HepG2 (cell line): ENCODE results near the gene RASGRP2.

Source experiments
- CTCF ChIP-seq: sonication (generic); formaldehyde crosslinking; IDR thresholded peaks from 2 replicates; pipeline ENCODE4 v1.5.0; 2020; ENCODE audit warnings: mild to moderate bottlenecking, missing genetic modification reagents, moderate library complexity
- POLR2A ChIP-seq, 2 experiments: IDR thresholded peaks; 2 replicates each; pipeline ENCODE4 v1.6.1; 2011; ENCODE audit warnings: low read depth in 2 of 2, low read length in 2 of 2, mild to moderate bottlenecking in 1 of 2, moderate library complexity in 1 of 2; ENCODE audit not compliant: insufficient read depth in 1 of 2
- REST ChIP-seq, 2 experiments: IDR thresholded peaks; 2 replicates each; pipeline ENCODE4 v1.6.1; 2011 to 2012; ENCODE audit warnings: low read length in 2 of 2, borderline replicate concordance in 1 of 2, low read depth in 1 of 2, mild to moderate bottlenecking in 1 of 2, moderate library complexity in 1 of 2
- TFDP2 ChIP-seq: sonication (generic); formaldehyde crosslinking; IDR thresholded peaks from 2 replicates; pipeline ENCODE4 v1.4.0; 2020; ENCODE audit warnings: missing genetic modification reagents
- ZNF501 ChIP-seq: sonication (generic); formaldehyde crosslinking; IDR thresholded peaks from 2 replicates; pipeline ENCODE4 v1.5.1; 2020; ENCODE audit warnings: mild to moderate bottlenecking, moderate library complexity, missing genetic modification reagents

GRCh38 chr11:64679846-64680245, 64.1 kb downstream of the RASGRP2 start:
- TF ChIP-seq TFDP2 (CRISPR knock-in tag) (no peak), REST (IDR thresholded peaks at IDR 0.05; ENCODE audit: borderline replicate concordance in 1 of 2, low read depth in 1 of 2, low read length in 2 of 2) (no peak), CTCF (CRISPR knock-in tag) (no peak), ZNF501 (CRISPR knock-in tag) (no peak), POLR2A (IDR thresholded peaks at IDR 0.05; ENCODE audit: insufficient read depth in 1 of 2, low read depth in 2 of 2, low read length in 2 of 2) (no peak)
